Ramos (cell line): ENCODE results near the gene LRRC8D.

Experiments
- in situ Hi-C: fragments of 300-500 bp; cut with MboI; formaldehyde crosslinking; loops from one replicate; pipeline ENCODE4 v1.14.3; 2022; ENCODE audit warnings: low sequenced_read_pairs; ENCODE audit not compliant: unreplicated experiment

The LRRC8D gene

DNA sequence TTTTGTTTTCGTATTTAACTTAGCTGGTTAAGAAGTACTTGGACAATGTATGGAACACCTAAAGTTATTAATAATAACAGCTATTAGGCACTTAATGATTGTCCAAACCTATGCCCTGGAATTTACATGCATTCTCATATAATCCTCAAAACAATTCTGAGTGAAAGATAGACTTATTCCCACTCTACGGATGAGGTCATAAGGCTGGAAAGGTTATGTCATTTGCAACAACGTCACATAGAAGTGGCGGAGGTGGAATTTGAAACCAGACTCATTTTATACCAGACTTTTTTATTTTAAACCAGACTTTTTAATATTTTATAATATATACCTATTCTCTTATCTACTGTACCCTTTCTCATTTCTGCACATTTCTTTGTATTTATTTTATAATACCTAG lies 8.4 kb downstream of the LRRC8D start:
- in situ Hi-C loops, result no loop called here

DNA sequence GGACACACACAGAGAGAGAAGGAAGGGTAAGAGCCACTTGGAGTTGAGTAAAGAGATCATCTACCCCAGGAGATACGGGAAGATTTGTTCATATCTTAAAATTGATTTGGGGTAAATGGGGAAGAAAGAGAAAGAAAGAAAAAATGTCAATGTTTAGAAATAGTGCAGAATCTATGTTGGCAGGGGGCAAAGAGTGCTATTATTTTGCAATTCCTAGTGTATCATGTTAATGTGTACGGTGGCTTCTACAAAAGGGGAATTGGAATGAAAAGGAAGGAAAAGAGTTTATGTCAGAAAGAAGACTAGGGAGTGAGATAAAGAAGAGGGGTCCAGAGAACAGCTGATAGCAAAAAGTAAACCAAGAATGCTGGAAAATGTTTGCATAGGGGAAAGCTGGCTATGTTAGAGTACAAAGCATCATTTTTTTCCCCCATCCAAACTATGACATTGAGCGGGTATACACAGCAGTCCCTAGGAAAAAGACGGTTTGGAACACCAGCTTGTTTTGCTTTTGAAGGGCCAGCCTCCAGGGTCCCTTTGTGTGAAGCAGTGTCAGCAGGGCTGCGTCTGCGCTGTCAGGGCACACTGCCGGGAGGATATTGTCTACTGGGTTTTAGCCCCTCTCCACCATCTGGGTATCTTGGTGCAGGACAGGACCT lies 10.8 kb downstream of the LRRC8D start:
- in situ Hi-C loops, result no loop called here

DNA sequence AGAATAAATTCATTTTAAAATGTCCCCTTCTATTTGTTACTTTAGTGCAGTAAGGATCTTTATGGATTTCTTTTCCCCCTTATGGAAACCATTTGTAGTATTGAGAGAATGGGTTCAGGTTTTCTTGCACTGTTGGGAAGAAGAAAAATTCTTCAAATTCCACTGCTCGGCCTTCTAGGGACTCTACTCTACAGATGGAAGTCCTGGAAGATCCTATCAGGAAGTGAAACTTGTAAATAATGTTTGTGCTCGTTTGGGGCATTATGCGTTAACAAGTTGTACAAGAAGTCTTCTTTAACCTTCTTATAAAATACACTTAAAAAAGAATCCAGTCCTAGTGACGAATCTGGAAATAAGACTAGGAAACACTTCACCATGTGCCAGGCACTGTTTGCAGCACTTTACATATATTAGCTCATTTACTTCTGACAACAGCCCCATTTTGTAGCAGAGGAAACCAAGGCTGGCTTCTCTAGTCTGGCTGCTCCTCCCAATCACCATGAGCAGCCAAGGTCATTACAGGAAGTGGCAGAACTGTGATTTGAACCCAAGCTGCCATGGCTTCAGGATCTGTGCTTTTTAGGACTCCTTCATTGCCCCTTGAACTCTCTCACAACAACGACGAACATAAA lies 11.8 kb downstream of the LRRC8D start:
- in situ Hi-C loops, result no loop called here

DNA sequence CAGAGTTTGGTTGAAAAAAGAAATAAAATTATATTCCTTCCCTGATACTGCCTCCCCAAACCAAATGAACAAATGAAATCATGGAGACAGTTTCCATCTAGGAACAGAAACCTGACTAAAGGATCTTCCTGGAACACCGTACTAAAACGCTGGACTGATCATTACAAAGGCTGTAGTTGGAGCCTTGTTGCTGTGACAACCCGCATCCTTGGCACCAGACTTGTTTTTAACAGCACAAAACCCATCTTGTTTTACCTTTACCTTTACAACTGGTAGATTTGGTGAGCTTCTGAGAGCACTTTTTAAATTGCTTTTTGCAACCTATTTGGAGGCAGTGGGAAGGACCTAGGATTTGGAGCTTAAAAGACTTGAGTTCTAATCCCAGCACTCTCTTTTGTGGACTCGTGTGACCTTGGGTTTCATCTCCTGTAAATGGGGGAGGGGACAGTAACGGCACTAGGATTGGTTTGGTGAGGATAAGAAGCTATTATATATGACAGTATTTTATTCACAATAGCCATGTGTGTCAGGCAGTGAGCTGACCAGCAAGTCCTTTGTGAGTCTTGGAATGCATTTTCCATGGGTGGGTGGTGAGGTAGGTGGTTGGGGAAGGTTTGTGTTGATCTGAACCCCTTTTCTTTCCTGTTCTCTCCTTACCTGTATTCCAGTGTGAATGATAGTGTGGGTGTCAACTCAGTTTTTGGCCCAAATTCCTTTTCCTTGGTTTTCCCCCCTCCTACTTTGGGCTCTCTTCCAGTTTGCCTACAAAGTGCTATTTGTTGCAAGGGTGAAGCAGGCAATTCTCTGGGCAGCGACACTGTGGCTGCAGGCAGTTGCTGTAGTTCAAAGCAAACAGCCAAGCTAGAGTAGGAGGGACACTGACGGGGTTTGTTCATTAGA lies 12.6 kb downstream of the LRRC8D start:
- in situ Hi-C loops, result no loop called here

DNA sequence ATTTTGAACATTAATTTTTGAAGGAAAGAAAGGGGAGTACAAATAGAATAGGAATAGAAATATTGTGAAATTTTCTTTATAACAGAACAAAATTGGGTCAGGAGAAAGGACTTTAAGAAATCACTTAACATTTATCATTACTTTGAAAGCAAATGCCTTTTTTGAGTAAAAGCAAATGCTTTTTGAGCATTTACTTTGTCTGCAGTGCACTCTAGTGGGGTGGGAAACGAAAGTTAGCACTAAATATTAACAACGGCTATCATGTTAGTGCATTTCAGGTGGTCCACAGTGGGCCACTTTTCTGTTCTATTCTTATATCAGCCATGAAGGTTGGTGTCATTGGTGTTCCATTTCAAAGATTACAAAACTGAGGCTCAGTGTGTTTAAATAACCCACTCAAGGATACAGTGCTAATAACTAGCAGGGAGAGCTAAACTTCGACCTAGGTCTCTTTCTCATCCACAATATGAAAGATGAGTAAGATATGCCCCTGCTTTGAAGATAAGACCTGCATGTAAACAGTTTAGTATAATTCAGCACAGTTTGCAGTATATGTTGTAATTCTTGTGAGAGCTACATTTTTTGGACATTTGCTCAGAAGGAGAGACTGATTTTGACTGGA lies 13.4 kb downstream of the LRRC8D start:
- in situ Hi-C loops, result no loop called here

DNA sequence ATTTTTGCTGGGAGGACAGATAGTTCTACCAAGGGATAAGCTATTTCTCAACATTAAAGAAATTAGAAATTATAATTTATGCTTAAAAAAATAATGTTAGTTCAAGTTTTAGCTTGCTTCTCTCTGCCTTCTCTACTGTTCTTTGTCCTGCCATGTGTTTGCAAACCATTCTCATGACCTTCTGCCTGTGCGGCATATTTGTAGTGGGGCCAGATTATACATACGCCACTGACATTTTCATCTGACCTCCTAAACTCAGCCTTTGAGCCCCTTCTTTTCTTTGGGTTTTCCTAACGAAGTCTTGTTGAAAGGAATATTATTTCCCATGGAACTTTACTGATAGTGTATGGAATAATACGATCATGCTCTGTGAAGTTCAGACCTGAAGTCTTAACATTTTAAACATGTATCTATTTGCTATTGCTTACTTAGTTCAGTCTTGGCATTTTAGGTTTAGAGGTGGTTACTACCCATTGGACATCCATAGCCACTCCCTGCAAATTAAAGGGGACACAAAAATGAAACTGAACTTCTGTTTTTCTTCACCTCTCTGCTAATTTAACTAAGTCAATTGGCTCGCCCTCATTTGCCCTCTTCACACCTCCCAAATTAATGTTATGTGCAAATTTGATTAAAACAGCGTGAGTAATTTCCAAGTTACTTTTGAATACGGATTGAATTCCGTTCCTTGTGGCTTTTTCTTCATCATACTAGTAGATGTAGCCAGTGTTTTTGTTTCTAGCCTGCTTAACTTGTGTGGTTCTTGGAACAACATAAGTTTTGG lies 15.6 kb downstream of the LRRC8D start:
- in situ Hi-C loops, result no loop called here

DNA sequence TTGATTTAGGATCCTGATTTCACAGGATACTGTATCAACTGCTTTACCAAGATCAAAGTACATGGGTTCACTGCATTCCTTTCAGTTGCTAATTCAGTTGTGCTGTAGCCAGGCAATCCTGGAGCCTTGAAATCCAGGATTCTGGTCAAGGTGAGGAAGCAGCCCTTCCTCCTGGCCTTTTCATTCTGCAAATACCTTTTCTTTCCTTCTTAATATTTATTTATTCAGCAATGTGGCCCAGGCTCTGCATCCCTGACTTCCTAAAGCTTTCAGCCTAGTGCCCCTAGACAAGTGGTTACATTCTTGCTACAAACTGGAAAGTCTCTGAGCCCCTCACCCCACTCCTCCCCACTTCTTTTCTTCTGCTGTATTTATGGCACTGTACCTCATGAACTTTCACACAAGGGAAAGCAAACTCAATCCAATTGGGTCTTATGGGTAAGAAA lies 16.2 kb downstream of the LRRC8D start:
- in situ Hi-C loops, result no loop called here

DNA sequence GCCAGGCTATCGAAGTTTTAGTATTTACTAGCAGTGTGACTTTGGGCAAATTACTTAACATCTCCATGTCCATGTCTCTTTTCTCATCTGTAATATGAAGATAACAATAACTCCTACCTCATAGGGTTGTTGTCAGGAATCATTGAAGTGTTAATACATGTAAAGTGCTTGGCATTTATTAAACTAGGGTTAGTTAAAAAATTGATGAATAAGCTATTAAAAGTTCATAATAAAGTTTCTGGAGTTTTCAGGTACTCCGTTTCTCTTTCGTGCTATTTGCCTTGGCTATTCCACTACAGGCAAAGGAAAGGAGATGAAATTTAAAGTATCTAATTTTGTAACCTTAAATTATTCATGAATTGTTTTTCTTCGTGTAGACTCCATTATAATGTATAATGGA lies 16.7 kb downstream of the LRRC8D start:
- in situ Hi-C loops, result no loop called here

DNA sequence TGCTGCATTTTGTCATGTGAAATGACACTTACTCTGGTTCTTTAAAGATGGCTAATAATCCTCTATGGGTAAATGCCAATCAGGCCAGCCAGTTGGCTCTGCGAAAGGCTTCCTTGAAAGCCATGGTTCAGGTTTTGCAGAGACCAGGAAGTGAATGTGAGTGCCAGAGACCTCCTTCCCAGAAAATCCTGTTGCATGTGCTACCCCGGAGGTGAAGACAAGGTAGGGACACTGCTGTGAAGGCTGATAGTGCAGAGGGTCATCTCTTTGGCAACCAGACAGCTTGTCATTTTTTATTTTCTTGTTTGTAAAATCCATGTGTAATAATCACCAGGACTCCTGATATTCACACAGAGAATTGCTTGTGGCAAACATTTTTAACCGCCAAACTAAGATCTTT lies 18.7 kb downstream of the LRRC8D start:
- in situ Hi-C loops, result no loop called here

DNA sequence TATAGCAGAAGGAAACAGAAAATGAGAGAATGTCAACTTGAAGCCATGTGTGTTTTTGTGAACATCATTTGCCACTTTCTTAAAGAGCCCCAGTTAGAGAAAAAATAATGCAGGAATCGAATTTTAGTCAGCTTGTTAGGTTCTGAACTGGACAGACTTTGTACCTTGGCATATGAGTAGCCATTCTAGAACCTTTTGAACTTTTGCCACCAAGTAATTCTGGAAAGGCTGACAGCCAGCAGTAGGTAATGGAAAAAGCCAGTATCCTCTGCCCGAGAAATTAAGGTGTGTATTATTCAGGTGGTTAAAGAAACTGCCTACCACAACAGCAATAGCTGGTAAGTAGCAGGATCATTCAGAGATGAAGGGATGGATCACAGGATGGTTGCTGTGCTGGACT lies 20.7 kb downstream of the LRRC8D start:
- in situ Hi-C loops, result no loop called here

DNA sequence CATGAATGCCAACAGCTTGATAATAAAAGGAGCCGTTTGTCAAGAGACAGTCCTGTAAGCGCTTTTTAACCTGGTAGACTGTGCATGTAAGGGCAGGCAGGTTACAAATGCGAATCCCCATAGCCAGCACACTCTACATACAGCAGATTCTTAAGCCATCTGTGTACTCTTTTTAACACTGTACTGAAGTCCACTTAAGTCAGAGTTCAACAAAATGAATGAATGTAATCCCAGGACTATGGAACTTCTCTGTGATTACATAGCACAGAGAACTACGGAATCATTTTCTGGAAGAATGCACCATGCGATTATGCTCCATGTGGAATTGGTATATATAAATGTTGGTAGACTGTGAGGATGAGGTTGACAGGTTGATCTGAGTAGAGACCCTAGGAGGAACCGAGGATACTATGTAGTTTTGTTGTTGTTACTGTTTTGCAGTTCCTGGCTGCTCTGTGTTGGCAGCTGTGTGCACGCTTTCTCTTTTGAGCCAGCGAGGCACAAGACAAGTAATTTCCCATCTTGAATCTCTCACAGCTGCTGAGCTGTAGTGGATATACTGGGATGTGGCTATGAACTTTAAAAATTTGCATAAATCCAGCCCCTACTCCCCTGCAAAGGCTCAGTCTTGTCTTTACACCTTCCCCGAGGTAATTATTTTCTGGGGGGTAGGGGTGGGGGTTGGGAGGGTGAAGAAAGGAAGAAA lies 21.9 kb downstream of the LRRC8D start:
- in situ Hi-C loops, result no loop called here

DNA sequence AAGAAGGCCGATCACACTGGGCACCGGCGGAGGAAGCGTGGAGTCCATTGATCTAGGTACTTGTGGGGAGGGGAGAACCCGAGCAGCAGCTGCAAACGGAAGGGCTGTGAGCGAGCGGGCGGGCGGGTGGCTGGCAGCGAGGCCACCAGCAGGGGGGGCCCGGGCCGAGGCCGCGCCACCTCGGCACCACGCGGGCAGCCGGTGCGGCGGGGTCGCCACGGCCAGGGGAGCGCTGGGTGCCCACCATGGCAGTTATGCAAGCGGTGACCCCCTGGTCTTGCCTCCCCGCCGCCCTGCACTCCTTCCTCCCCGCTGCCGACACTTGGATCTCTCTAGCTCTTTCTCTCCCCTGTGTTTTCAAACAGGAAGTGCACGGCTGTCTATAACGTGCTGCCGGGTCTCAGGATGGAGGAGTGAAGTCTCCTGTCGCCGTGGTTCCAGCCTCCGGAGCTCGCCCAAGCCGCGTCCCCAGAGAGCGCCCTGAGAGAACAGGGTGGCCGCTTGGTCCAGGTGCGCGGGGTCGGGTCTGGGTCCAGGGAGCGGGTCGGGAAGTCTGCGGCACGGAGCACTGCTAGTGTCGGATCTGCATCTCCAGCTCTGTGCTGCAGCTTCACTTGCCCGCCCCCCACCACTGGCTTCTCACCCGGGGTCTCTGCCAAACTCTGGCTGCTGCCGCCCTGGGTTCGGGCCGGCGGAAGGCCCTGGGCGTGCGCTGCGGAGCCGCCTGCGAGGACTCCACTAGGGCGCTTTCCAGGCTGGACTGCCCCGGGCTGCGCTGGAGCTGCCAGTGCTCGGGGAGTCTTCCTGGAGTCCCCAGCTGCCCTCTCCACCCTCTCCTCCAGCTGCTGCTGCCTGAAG lies 22.7 kb downstream of the LRRC8D start:
- in situ Hi-C loops, result no loop called here

DNA sequence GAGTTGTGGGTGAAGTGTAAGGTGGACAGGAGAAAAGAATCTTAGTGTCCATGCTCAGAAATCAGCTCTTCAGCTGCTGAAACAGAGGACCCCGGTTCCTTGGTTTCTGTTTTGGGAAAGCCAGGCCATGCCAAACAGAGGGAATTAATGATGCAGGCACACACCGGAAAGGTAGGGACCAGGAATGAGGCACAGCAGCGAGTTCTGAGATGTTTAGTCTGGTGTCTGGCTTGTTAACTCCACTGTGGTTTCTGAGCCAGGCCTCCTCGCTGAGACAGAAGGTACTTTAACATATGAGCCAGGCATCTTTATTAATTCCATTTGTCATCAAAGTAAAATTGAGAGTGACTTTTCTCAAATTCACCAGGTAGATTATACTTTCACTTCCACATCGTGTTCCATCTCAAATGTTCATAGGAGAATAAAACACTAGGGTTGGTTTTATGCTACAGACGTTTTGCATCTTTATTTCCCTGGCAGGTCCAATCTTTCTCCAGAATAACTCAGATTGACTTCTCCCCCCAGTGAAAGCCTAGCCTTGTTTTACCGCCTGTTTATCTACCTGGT lies 23.5 kb downstream of the LRRC8D start:
- in situ Hi-C loops, result no loop called here

DNA sequence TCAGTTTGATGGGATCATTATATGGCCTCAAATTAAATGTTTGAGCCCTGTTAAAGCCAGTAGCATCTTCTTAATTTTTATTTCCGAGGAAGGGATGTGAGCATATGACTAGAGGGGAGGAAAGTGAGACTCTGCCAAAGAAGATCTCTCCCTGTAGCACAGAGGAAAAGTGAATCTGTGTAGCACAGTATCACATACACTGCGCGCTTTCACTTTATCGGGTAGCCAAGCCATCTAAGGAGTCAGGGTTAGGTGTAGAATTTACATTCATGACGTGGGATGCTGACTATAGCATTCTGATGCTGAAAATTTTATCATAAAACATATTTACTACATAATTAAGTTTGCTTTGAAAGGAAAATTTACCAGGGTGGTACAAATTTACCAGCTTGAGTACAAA lies 24.0 kb downstream of the LRRC8D start:
- in situ Hi-C loops, result no loop called here

DNA sequence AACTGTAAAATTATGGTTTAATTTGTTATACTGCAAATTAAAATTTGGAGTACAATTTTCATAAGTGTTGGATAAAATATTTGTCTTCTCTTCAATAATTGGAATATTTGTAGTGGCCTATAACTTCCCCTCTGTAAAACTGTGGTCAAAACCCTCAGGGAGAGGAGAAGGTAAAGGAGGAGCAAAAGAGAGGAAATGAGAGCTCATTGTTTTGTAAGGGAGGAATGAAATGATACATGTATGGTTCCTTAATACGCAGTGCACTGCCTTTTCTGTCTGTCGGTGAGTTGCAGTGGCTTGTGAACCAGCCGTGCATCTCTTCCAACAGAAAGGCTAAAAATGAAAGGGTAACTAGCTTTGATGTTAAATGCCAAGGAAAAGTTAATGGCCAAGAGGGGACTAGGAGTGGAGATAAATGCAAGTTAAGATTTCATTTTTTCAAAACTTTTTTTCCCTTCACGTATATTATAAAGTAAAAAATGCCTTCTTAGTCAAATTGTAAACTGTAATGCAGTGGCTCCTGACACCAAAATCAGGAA lies 26.4 kb downstream of the LRRC8D start:
- in situ Hi-C loops, result no loop called here

DNA sequence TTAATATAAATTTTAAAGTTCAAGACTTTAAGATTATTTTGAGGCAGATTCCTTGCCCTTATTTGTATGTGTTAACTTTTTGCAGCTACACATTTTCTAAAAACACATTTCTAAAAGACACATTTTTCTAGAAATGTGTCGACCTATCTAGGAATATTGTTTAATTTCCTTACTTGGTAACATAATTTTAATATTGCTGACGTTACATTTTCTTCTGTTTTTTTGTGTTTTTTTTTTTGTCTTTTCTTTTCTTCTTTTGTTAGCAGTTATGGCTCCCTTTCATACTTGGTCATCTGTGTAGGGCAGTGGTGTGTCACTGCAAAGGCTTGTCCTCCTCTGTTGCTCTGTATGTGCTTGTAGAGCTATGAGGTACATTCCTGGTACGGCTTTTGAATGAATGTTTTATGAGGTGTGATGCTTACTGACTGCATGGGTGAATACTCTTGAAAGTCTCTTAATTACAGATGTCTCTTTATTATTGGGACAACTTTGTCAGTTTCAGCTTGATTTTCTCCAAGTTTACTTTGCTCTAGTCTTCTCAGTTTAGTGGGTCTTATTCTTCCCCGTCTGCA lies 30.1 kb downstream of the LRRC8D start:
- in situ Hi-C loops, result no loop called here

DNA sequence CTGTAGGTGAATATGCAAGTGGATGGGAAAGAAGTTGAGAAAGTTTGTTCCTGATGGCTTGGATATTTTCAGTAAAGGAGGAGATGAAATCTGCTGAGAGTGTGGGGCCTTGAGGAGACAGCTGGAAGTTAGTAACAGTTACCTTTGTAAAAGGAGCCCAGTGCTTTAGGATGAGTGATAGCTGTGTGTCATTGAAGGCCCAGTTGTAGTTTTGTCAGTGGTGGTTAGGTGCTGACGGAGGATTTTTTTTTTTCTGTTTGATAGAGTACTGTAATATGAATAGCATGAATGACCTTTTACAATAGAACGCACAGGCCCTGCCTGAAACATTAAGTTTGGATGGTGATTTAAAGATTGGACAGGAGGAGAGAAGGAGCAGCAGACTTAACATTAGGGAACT lies 33.3 kb downstream of the LRRC8D start:
- in situ Hi-C loops, result no loop called here
